8988T (cell line): ENCODE measurements around the gene PDE6C.

Source experiments
- DNase-seq: peaks from one replicate; pipeline ENCODE4 v3.0.0; 2011

PDE6C gene

GRCh38 chr10:93595378-93596161, 16.8 kb upstream of the PDE6C start:
- DNase-seq = no peak

GRCh38 chr10:93596539-93596938, 15.8 kb upstream of the PDE6C start:
- DNase-seq = no peak

- no peak for DNase-seq
Measured at GRCh38 chr10:93597075-93597599, 15.2 kb upstream of the PDE6C start.

- no peak for DNase-seq
Measured at GRCh38 chr10:93598157-93598556, 14.2 kb upstream of the PDE6C start.

- DNase-seq = no peak
Measured at GRCh38 chr10:93599335-93599734, 13.0 kb upstream of the PDE6C start.

- no peak for DNase-seq
Measured at GRCh38 chr10:93599778-93600177, 12.6 kb upstream of the PDE6C start.

GRCh38 chr10:93600446-93601145, 11.7 kb upstream of the PDE6C start:
- no peak for DNase-seq

GRCh38 chr10:93601146-93601773, 11.1 kb upstream of the PDE6C start, which contains the start of gene RBP4:
RBP4 (minus strand) TSS chr10:93601235; CDS start chr10:93601028, 207 bp downstream.
- no peak for DNase-seq

GRCh38 chr10:93601774-93602162, 10.6 kb upstream of the PDE6C start:
- DNase-seq = no peak

GRCh38 chr10:93603023-93603422, 9.3 kb upstream of the PDE6C start:
- no peak for DNase-seq

- DNase-seq = no peak
Measured at GRCh38 chr10:93604146-93604545, 8.2 kb upstream of the PDE6C start.

- no peak for DNase-seq
Measured at GRCh38 chr10:93608421-93608820, 3.9 kb upstream of the PDE6C start.

- no peak for DNase-seq
Measured at GRCh38 chr10:93613126-93613525, 789 bp downstream of the PDE6C start.

- DNase-seq = no peak
Measured at GRCh38 chr10:93614101-93614825, 1.9 kb downstream of the PDE6C start.

GRCh38 chr10:93615576-93616235, 3.4 kb downstream of the PDE6C start:
- no peak for DNase-seq

GRCh38 chr10:93620925-93621324, 8.6 kb downstream of the PDE6C start:
- no peak for DNase-seq

- no peak for DNase-seq
Measured at GRCh38 chr10:93622942-93623341, 10.6 kb downstream of the PDE6C start.

GRCh38 chr10:93628858-93629257, 16.5 kb downstream of the PDE6C start:
- no peak for DNase-seq

GRCh38 chr10:93629647-93630305, 17.4 kb downstream of the PDE6C start:
- no peak for DNase-seq

- no peak for DNase-seq
Measured at GRCh38 chr10:93630625-93631557, 18.6 kb downstream of the PDE6C start.

- no peak for DNase-seq
Measured at GRCh38 chr10:93639791-93640190, 27.5 kb downstream of the PDE6C start.
